ENCODE measurements around the gene RGL3.

The RGL3 gene

GRCh38 chr19:11421371-11422098, 2.4 kb upstream of the RGL3 start:
- Histone ChIP-seq H3K79me2 (ENCODE audit: control insufficient read depth, insufficient read depth, low read length, poor library complexity) (peaks cover 2% of the 10 kb centered on the region), H3K4ac (ENCODE audit: low read depth, low read length) (no peak overlapping the region), H2BK12ac (ENCODE audit: low read length) (peak overlapping the region; percentile 25), H2AK5ac (ENCODE audit: low read length) (no peak overlapping the region), H3K4me3 (ENCODE audit: low read depth, low read length) (peak overlapping the region; percentile 0), H3K23ac (ENCODE audit: low read length) (no peak overlapping the region), H3K18ac (ENCODE audit: low read length) (peak overlapping the region; percentile 16), H2AFZ (ENCODE audit: insufficient read depth, low read length, poor library complexity) (peak overlapping the region; percentile 12), H4K8ac (ENCODE audit: low read depth, low read length) (peak overlapping the region; percentile 12), H3K9ac (ENCODE audit: low read length) (no peak overlapping the region), H2BK5ac (ENCODE audit: low read depth, low read length, poor library complexity) (no peak overlapping the region), H3K27ac (ENCODE audit: low read depth, low read length) (no peak overlapping the region), H4K12ac (ENCODE audit: low read depth, low read length) (peak overlapping the region; percentile 37), H4K91ac (ENCODE audit: low read depth, low read length) (no peak overlapping the region), H3K9me3 (ENCODE audit: insufficient read depth, low read depth, low read length) (peaks cover 13% of the 10 kb centered on the region), H3K4me2 (ENCODE audit: low read length) (peak overlapping the region; percentile 15), H3K79me1 (ENCODE audit: low read length) (peaks cover 7% of the 10 kb centered on the region), H3K14ac (ENCODE audit: low read length) (no peak overlapping the region), H3K27me3 (ENCODE audit: insufficient read depth, low read length) (peaks cover 8% of the 10 kb centered on the region), H3K36me3 (ENCODE audit: control insufficient read depth in 1 of 2, insufficient read depth in 2 of 2, low read length in 2 of 2) (no peaks in the 10 kb centered on the region), H3K4me1 (ENCODE audit: control insufficient read depth in 1 of 2, insufficient read depth in 2 of 2, low read length in 2 of 2) (peaks cover 18 to 24% of the 10 kb centered on the region in 2 experiments), H2BK120ac (ENCODE audit: insufficient read depth, low read length, poor library complexity) (no peak overlapping the region)
- WGBS (ENCODE audit: extremely low coverage, insufficient coverage, insufficient read length), result no CpG with 5 or more reads among the region's 36 CpGs
- DNase-seq, result peak; percentile 45 to 64

GRCh38 chr19:11420429-11421370, 1.6 kb upstream of the RGL3 start:
- H4K91ac ChIP-seq (ENCODE audit: low read depth, low read length), result peak overlapping the region; percentile 1
- H3K36me3 ChIP-seq (ENCODE audit: control insufficient read depth in 1 of 2, insufficient read depth in 2 of 2, low read length in 2 of 2), result no peaks in the 10 kb centered on the region
- H3K23ac ChIP-seq (ENCODE audit: low read length), result no peak overlapping the region
- H2BK120ac ChIP-seq (ENCODE audit: insufficient read depth, low read length, poor library complexity), result no peak overlapping the region
- H2AFZ ChIP-seq (ENCODE audit: insufficient read depth, low read length, poor library complexity), result no peak overlapping the region
- peak overlapping the region; percentile 46 for H3K4me2 ChIP-seq (ENCODE audit: low read length)
- no peak overlapping the region for H2AK5ac ChIP-seq (ENCODE audit: low read length)
- no peak overlapping the region for H4K8ac ChIP-seq (ENCODE audit: low read depth, low read length)
- no peak overlapping the region for H3K27ac ChIP-seq (ENCODE audit: low read depth, low read length)
- H3K4me1 ChIP-seq (ENCODE audit: control insufficient read depth in 1 of 2, insufficient read depth in 2 of 2, low read length in 2 of 2), result peaks cover 18 to 24% of the 10 kb centered on the region in 2 experiments
- peak overlapping the region; percentile 25 for H2BK12ac ChIP-seq (ENCODE audit: low read length)
- no peak overlapping the region for H2BK5ac ChIP-seq (ENCODE audit: low read depth, low read length, poor library complexity)
- no peak overlapping the region for H3K4ac ChIP-seq (ENCODE audit: low read depth, low read length)
- peaks cover 2% of the 10 kb centered on the region for H3K79me2 ChIP-seq (ENCODE audit: control insufficient read depth, insufficient read depth, low read length, poor library complexity)
- no peak overlapping the region for H3K9ac ChIP-seq (ENCODE audit: low read length)
- peak overlapping the region; percentile 16 for H3K18ac ChIP-seq (ENCODE audit: low read length)
- no CpG with 5 or more reads among the region's 46 CpGs for WGBS (ENCODE audit: extremely low coverage, insufficient coverage, insufficient read length)
- peak; percentile 35 to 36 for DNase-seq
- H3K79me1 ChIP-seq (ENCODE audit: low read length), result peaks cover 7% of the 10 kb centered on the region
- H4K12ac ChIP-seq (ENCODE audit: low read depth, low read length), result no peak overlapping the region
- peaks cover 13% of the 10 kb centered on the region for H3K9me3 ChIP-seq (ENCODE audit: insufficient read depth, low read depth, low read length)
- peak overlapping the region; percentile 0 for H3K4me3 ChIP-seq (ENCODE audit: low read depth, low read length)
- H3K27me3 ChIP-seq (ENCODE audit: insufficient read depth, low read length), result peaks cover 8% of the 10 kb centered on the region
- H3K14ac ChIP-seq (ENCODE audit: low read length), result no peak overlapping the region

- H2BK5ac ChIP-seq (ENCODE audit: low read depth, low read length, poor library complexity), result no peak overlapping the region
- H3K4me3 ChIP-seq (ENCODE audit: low read depth, low read length), result peak overlapping the region; percentile 70
- DNase-seq, result no peak
- peak overlapping the region; percentile 53 for H3K14ac ChIP-seq (ENCODE audit: low read length)
- peak overlapping the region; percentile 63 for H4K91ac ChIP-seq (ENCODE audit: low read depth, low read length)
- no CpG with 5 or more reads among the region's 16 CpGs for WGBS (ENCODE audit: extremely low coverage, insufficient coverage, insufficient read length)
- H3K4ac ChIP-seq (ENCODE audit: low read depth, low read length), result no peak overlapping the region
- peaks cover 18 to 24% of the 10 kb centered on the region in 2 experiments for H3K4me1 ChIP-seq (ENCODE audit: control insufficient read depth in 1 of 2, insufficient read depth in 2 of 2, low read length in 2 of 2)
- H2AK5ac ChIP-seq (ENCODE audit: low read length), result no peak overlapping the region
- H3K27me3 ChIP-seq (ENCODE audit: insufficient read depth, low read length), result peaks cover 6% of the 10 kb centered on the region
- H3K23ac ChIP-seq (ENCODE audit: low read length), result no peak overlapping the region
- peak overlapping the region; percentile 77 for H2AFZ ChIP-seq (ENCODE audit: insufficient read depth, low read length, poor library complexity)
- H3K79me1 ChIP-seq (ENCODE audit: low read length), result peaks cover 7% of the 10 kb centered on the region
- peak overlapping the region; percentile 44 for H3K9ac ChIP-seq (ENCODE audit: low read length)
- peak overlapping the region; percentile 99 for H3K4me2 ChIP-seq (ENCODE audit: low read length)
- no peak overlapping the region for H2BK12ac ChIP-seq (ENCODE audit: low read length)
- H3K79me2 ChIP-seq (ENCODE audit: control insufficient read depth, insufficient read depth, low read length, poor library complexity), result peaks cover 2% of the 10 kb centered on the region
- H3K9me3 ChIP-seq (ENCODE audit: insufficient read depth, low read depth, low read length), result peaks cover 13% of the 10 kb centered on the region
- H3K27ac ChIP-seq (ENCODE audit: low read depth, low read length), result no peak overlapping the region
- peak overlapping the region; percentile 20 for H4K8ac ChIP-seq (ENCODE audit: low read depth, low read length)
- no peaks in the 10 kb centered on the region for H3K36me3 ChIP-seq (ENCODE audit: control insufficient read depth in 1 of 2, insufficient read depth in 2 of 2, low read length in 2 of 2)
- H2BK120ac ChIP-seq (ENCODE audit: insufficient read depth, low read length, poor library complexity), result no peak overlapping the region
- peak overlapping the region; percentile 46 for H3K18ac ChIP-seq (ENCODE audit: low read length)
- H4K12ac ChIP-seq (ENCODE audit: low read depth, low read length), result peak overlapping the region; percentile 47
These were observed 993 bp downstream of the RGL3 start for GRCh38 chr19:11418094-11418548.

- H3K79me1 ChIP-seq (ENCODE audit: low read length), result peaks cover 7% of the 10 kb centered on the region
- H4K91ac ChIP-seq (ENCODE audit: low read depth, low read length), result no peak overlapping the region
- no peak for DNase-seq
- H3K14ac ChIP-seq (ENCODE audit: low read length), result no peak overlapping the region
- no peak overlapping the region for H4K12ac ChIP-seq (ENCODE audit: low read depth, low read length)
- H3K27me3 ChIP-seq (ENCODE audit: insufficient read depth, low read length), result peaks cover 3% of the 10 kb centered on the region
- H2BK120ac ChIP-seq (ENCODE audit: insufficient read depth, low read length, poor library complexity), result no peak overlapping the region
- H3K27ac ChIP-seq (ENCODE audit: low read depth, low read length), result no peak overlapping the region
- no peak overlapping the region for H2AFZ ChIP-seq (ENCODE audit: insufficient read depth, low read length, poor library complexity)
- H3K18ac ChIP-seq (ENCODE audit: low read length), result no peak overlapping the region
- peaks cover 18% of the 10 kb centered on the region in 2 experiments for H3K4me1 ChIP-seq (ENCODE audit: control insufficient read depth in 1 of 2, insufficient read depth in 2 of 2, low read length in 2 of 2)
- peaks cover 2% of the 10 kb centered on the region for H3K79me2 ChIP-seq (ENCODE audit: control insufficient read depth, insufficient read depth, low read length, poor library complexity)
- H3K4ac ChIP-seq (ENCODE audit: low read depth, low read length), result no peak overlapping the region
- H2BK12ac ChIP-seq (ENCODE audit: low read length), result no peak overlapping the region
- H4K8ac ChIP-seq (ENCODE audit: low read depth, low read length), result no peak overlapping the region
- no peak overlapping the region for H2AK5ac ChIP-seq (ENCODE audit: low read length)
- no CpG with 5 or more reads among the region's 17 CpGs for WGBS (ENCODE audit: extremely low coverage, insufficient coverage, insufficient read length)
- H3K36me3 ChIP-seq (ENCODE audit: control insufficient read depth in 1 of 2, insufficient read depth in 2 of 2, low read length in 2 of 2), result no peaks in the 10 kb centered on the region
- no peak overlapping the region for H3K23ac ChIP-seq (ENCODE audit: low read length)
- H3K4me3 ChIP-seq (ENCODE audit: low read depth, low read length), result no peak overlapping the region
- peaks cover 6% of the 10 kb centered on the region for H3K9me3 ChIP-seq (ENCODE audit: insufficient read depth, low read depth, low read length)
- no peak overlapping the region for H3K4me2 ChIP-seq (ENCODE audit: low read length)
- no peak overlapping the region for H3K9ac ChIP-seq (ENCODE audit: low read length)
- no peak overlapping the region for H2BK5ac ChIP-seq (ENCODE audit: low read depth, low read length, poor library complexity)
These were observed 2.6 kb downstream of the RGL3 start for GRCh38 chr19:11416346-11417052.

Data from trophoblast cell (in vitro differentiated cells and primary cell).